ACC112 (cell line): ENCODE results near the gene NUB1.

Experiments
- H2AFZ ChIP-seq: fragments of 200-600 bp; sonication (generic); one replicate; pipeline ENCODE4 v1.6.0; 2017; ENCODE audit warnings: antibody characterized with exemption, low read length; ENCODE audit not compliant: unreplicated experiment
- H3K27ac ChIP-seq: fragments of 200-600 bp; sonication (generic); 2 replicates; pipeline ENCODE4 v1.5.1; 2014; ENCODE audit warnings: low read depth, mild to moderate bottlenecking, antibody characterized with exemption, low read length, moderate library complexity
- H3K27me3 ChIP-seq: fragments of 200-600 bp; sonication (generic); 2 replicates; pipeline ENCODE4 v1.6.1; 2014; ENCODE audit warnings: mild to moderate bottlenecking, antibody characterized with exemption, low read length, moderate library complexity, mixed read lengths; ENCODE audit not compliant: insufficient read depth
- H3K36me3 ChIP-seq: fragments of 200-600 bp; sonication (generic); 2 replicates; pipeline ENCODE4 v1.6.1; 2016; ENCODE audit warnings: mild to moderate bottlenecking, antibody characterized with exemption, low read length, moderate library complexity, mixed read lengths; ENCODE audit not compliant: insufficient read depth
- H3K4me1 ChIP-seq: fragments of 200-600 bp; sonication (generic); one replicate; pipeline ENCODE4 v1.6.1; 2016; ENCODE audit warnings: low read length, mixed read lengths; ENCODE audit not compliant: insufficient read depth, unreplicated experiment, control insufficient read depth
- H3K4me3 ChIP-seq: fragments of 200-600 bp; sonication (generic); 2 replicates; pipeline ENCODE4 v1.5.1; 2014; ENCODE audit warnings: mild to moderate bottlenecking, low read depth, low read length
- H3K79me2 ChIP-seq: fragments of 200-600 bp; sonication (generic); one replicate; pipeline ENCODE4 v1.6.0; 2016; ENCODE audit warnings: low read length; ENCODE audit not compliant: control insufficient read depth, unreplicated experiment, insufficient read depth

NUB1 gene

DNA sequence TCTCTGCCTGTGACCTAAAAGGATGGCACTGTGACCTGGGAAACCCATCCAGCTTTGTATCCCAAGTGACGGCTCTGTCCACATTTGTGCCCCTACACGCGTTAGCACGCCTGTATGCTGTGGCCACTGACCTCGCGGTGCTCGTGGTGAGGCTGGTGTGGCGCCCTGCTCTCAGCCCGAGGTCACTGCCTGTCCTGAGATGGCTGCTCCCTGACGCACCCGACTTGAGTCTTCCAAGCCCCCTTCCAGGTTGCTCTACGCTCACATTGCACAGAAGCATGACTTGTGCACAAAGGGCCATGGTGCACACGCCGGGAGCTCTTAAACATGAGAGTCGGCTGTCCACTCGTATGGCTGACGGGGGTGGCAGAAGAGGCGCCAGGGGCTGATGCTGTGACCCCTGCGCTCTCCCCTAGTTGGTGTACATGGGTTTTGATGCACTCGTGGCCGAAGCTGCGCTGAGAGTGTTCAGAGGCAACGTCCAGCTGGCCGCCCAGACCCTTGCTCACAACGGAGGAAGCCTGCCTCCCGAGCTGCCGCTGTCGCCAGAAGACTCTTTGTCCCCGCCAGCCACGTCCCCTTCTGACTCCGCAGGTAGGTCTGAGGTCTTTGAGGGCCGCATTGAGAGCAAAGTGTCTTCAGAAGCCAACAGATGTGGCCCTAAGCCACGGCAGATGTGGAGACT, 34.7 kb downstream of the NUB1 start:
- Histone ChIP-seq H2AFZ (no peak overlapping the region), H3K36me3 (0 out of 2 replicates have a peak, but pooled peaks cover 4% of the 10 kb centered on the region), H3K4me3 (no peak overlapping the region), H3K79me2 (no peaks in the 10 kb centered on the region), H3K4me1 (no peaks in the 10 kb centered on the region), H3K27ac (no peak overlapping the region), H3K27me3 (peaks cover 4% of the 10 kb centered on the region)

DNA sequence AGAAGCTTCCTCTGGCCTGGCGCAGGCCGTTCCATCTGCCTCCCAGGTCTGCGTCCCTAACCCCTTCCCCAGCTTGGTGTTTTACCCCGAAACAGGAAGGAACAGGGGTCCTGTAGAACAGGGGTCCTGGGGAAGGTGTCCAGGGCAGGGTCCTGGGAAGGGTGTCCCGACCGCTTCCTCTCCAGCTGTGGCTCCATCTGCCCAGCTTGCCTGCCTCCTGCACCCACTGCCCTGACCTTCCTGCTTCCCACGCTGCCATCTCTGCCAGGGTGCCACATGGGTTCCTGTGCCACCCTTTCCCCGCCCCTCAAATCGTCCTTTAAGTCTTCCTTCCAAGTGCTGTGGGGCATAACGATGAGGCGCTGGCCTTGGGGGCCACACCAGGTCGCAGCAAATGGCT, 35.8 kb downstream of the NUB1 start:
- H3K27me3 ChIP-seq, result peaks cover 15% of the 10 kb centered on the region
- no peak overlapping the region for H2AFZ ChIP-seq
- no peak overlapping the region for H3K4me3 ChIP-seq
- no peaks in the 10 kb centered on the region for H3K4me1 ChIP-seq
- H3K27ac ChIP-seq, result no peak overlapping the region
- 0 out of 2 replicates have a peak, but pooled peaks cover 4% of the 10 kb centered on the region for H3K36me3 ChIP-seq
- H3K79me2 ChIP-seq, result no peaks in the 10 kb centered on the region

- H3K27ac ChIP-seq, result no peak overlapping the region
- H3K4me1 ChIP-seq, result no peaks in the 10 kb centered on the region
- H3K4me3 ChIP-seq, result no peak overlapping the region
- H3K36me3 ChIP-seq, result 0 out of 2 replicates have a peak, but pooled peaks cover 4% of the 10 kb centered on the region
- H3K79me2 ChIP-seq, result no peaks in the 10 kb centered on the region
- peaks cover 20% of the 10 kb centered on the region for H3K27me3 ChIP-seq
- H2AFZ ChIP-seq, result no peak overlapping the region
Observed at GRCh38 chr7:151378011-151378410, 36.4 kb downstream of the NUB1 start.

DNA sequence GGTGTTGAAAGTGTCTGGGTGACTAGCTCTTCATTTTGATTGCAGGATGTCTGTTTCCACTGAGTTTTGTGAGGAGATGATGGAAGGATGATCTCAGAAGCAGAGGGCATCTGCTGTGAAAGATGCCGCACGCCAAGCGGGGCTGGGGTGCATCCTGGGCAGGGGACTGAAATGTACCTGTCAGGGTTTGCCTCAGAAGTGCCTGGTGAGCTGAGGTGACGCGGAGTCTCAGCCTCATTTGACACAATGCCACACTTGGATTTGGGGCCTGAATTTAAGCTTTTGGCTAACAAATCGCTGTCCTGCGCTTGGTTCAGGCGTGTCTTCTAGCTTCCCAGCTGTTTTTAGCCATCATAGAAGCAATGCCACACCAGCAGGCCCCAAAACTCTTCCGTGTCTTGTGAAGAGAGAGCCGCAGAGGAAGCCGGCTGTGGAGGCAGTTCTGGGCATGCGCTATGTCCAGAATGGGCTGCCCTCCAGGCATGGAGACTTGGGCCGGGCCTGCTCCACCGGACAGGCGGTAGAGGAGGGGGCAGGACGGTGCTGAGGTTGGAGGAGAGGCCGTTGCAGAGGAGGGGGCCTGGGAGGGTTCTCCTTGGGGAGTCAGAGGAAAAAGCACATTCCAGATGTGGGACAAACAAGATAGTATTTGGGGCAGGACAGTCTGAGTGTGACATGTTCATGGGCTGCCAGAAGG, 37.0 kb downstream of the NUB1 start:
- 0 out of 2 replicates have a peak, but pooled peaks cover 4% of the 10 kb centered on the region for H3K36me3 ChIP-seq
- no peak overlapping the region for H3K27ac ChIP-seq
- H3K79me2 ChIP-seq, result no peaks in the 10 kb centered on the region

GRCh38 chr7:151379193-151379520, 37.5 kb downstream of the NUB1 start:
- Histone ChIP-seq H3K4me3 (no peak overlapping the region), H3K27ac (no peak overlapping the region), H2AFZ (no peak overlapping the region), H3K36me3 (0 out of 2 replicates have a peak, but pooled peaks cover 4% of the 10 kb centered on the region), H3K27me3 (peaks cover 22% of the 10 kb centered on the region), H3K4me1 (no peaks in the 10 kb centered on the region), H3K79me2 (no peaks in the 10 kb centered on the region)

More for the DNA sequence above, 37.0 kb downstream of the NUB1 start:
- no peak overlapping the region for H2AFZ ChIP-seq
- H3K27me3 ChIP-seq, result peaks cover 20% of the 10 kb centered on the region
- no peaks in the 10 kb centered on the region for H3K4me1 ChIP-seq
- H3K4me3 ChIP-seq, result no peak overlapping the region

- H3K27me3 ChIP-seq, result peaks cover 27% of the 10 kb centered on the region
- no peaks in the 10 kb centered on the region for H3K4me1 ChIP-seq
- 0 out of 2 replicates have a peak, but pooled peaks cover 4% of the 10 kb centered on the region for H3K36me3 ChIP-seq
- H3K79me2 ChIP-seq, result no peaks in the 10 kb centered on the region
- no peak overlapping the region for H3K4me3 ChIP-seq
- H2AFZ ChIP-seq, result no peak overlapping the region
- H3K27ac ChIP-seq, result no peak overlapping the region
Observed at GRCh38 chr7:151379534-151380198, 38.1 kb downstream of the NUB1 start.

DNA sequence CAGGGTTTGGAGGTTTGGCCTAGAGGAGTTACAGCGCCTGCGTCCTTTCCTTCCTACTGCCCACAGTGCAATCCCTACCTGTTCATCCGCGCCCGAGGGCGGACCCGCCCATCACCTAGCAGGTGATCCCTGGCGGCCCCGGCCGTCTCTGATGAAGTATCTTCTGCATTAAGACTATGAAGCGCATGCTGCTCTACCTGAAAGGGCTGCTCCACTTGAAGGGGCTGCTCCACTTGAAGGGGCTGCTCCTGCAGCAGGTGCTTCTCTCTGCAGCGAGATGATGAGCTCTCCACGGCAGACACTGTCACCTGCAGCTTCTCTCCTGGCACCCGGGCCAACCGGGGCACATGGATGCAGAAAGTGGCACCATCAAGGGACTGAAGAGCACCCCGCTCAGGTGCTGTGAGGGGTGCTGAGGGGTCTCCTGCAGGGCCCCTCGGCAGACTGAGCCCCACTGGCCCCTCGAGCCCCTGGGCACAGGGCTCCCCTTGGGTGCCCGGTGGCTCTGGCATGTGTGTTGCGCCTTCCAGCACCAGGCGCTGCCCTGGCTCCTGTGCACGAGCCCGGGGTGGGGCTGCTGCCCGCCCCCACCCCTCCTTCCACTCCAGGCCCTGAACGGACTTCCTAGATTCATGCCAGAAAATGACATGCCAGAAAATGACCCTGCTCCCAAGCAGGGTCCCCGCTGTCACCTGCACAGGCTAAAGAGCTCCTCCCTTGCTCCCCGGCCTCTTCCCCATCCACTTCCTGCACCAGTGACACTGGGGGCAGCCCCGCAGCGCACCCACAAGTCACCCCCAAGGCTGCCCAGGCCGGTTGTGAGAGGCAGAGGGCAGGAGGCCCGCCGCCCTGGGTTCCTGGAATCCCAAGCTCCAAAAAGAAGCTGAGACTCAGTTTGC, 38.8 kb downstream of the NUB1 start:
- Histone ChIP-seq H3K27me3 (peaks cover 28% of the 10 kb centered on the region), H2AFZ (no peak overlapping the region)

DNA sequence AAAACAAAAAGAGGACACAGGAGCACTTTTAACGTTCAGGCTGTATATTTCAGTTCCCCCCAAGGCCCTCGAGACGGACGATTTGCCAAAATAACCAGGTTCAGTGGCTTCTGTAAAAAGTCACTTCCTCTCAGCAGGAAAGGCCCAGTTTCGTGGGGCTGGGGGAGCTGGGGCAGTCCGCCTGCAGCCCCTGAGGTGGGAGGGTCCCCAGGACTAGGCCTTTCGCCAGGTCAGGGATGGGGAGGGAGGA, 39.4 kb downstream of the NUB1 start:
- Histone ChIP-seq H3K27me3 (peaks cover 28% of the 10 kb centered on the region), H3K79me2 (no peaks in the 10 kb centered on the region), H3K36me3 (0 out of 2 replicates have a peak, but pooled peaks cover 4% of the 10 kb centered on the region), H3K27ac (no peak overlapping the region), H3K4me3 (no peak overlapping the region), H2AFZ (no peak overlapping the region), H3K4me1 (no peaks in the 10 kb centered on the region)

More for the DNA sequence above, 38.8 kb downstream of the NUB1 start:
- Histone ChIP-seq H3K27ac (no peak overlapping the region), H3K79me2 (no peaks in the 10 kb centered on the region), H3K4me1 (no peaks in the 10 kb centered on the region), H3K4me3 (no peak overlapping the region), H3K36me3 (0 out of 2 replicates have a peak, but pooled peaks cover 4% of the 10 kb centered on the region)

DNA sequence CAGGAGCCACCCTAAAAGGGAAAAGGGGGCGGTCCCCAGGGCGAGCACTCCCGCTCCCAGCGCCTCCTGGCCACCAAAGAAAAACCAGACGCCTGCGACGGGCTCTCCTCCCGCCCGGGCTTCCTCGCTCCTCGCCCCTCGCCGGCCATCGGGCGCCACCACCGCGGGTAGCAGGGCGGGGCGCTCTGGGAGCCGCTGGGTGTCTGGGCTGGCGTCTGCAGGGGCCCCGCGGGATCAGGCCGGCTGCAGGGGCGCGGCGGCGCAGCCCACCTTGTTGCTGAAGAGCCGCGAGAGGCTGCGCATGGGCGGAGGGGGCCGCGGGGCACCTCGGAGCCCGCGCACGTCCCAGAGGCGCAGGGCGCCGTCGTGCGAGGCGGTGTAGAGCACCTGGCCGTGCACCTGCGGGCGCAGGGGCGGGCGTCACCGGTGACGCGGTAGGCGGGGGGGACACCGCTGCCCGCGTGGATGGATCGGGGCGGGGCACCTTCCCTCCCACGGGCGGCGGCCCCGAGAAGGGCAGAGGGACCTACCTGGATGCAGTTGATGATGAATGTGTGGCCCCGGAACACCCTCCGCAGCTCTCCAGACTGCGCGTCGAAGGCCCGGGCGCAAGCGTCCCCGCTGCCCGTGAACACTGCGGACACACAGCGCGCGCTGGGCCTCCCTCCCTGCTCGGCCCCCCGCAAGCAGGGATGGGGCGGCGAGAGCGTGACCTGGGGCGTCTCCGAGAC, 39.9 kb downstream of the NUB1 start:
- Histone ChIP-seq H3K4me1 (no peaks in the 10 kb centered on the region), H3K27me3 (peaks cover 28% of the 10 kb centered on the region), H3K79me2 (no peaks in the 10 kb centered on the region), H3K36me3 (0 out of 2 replicates have a peak, but pooled peaks cover 3% of the 10 kb centered on the region), H3K27ac (no peak overlapping the region), H3K4me3 (no peak overlapping the region), H2AFZ (no peak overlapping the region)
